ENCODE measurements around the gene LAMA5.

DNA sequence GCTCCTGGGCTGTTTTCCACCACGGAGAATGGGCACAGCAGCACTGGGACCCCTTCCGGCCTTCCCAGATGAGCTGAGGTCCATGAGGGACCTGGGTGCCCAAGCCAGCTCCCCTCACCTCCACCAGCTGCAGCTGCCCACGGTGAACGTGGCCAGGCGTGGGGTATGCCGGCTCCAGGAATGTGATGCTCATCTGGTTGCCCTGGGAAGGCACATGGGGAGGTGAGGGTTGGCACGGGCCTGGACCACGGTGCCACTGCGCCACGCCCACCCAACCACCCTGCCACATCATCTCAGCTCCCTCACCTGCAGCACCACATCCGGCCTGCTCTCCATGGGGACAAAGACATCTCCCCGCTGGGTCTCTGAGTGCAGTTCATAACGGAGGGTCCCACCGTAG is 40.6 kb downstream of the LAMA5 start:
- TF ChIP-seq, protein P1, sequence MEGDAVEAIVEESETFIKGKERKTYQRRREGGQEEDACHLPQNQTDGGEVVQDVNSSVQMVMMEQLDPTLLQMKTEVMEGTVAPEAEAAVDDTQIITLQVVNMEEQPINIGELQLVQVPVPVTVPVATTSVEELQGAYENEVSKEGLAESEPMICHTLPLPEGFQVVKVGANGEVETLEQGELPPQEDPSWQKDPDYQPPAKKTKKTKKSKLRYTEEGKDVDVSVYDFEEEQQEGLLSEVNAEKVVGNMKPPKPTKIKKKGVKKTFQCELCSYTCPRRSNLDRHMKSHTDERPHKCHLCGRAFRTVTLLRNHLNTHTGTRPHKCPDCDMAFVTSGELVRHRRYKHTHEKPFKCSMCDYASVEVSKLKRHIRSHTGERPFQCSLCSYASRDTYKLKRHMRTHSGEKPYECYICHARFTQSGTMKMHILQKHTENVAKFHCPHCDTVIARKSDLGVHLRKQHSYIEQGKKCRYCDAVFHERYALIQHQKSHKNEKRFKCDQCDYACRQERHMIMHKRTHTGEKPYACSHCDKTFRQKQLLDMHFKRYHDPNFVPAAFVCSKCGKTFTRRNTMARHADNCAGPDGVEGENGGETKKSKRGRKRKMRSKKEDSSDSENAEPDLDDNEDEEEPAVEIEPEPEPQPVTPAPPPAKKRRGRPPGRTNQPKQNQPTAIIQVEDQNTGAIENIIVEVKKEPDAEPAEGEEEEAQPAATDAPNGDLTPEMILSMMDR (IDR thresholded peaks at IDR 0.05; ENCODE audit: low read depth, low read length): no peak
- TF ChIP-seq EZH2phosphoT487 (IDR thresholded peaks at IDR 0.05; ENCODE audit: low read depth): no peak

Data from OCI-LY3 (cell line).